Osteocyte (in vitro differentiated cells): ENCODE data around the gene GRID1. TPM values are rescaled to one million over a fixed set of nuclear protein-coding genes. Genes with fewer than 3 reads are reported as not detected.

ENCODE experiments used
- DNase-seq: peaks from one replicate; pipeline ENCODE4 v3.0.0; 2021; ENCODE audit warnings: mixed read lengths; ENCODE audit not compliant: unreplicated experiment; ENCODE audit errors: extremely low spot score
- H3K27ac Mint-ChIP-seq: one replicate; pipeline ENCODE4 v1.8.0; 2021; ENCODE audit warnings: mild to moderate bottlenecking, mixed read lengths; ENCODE audit not compliant: unreplicated experiment
- H3K27me3 Mint-ChIP-seq: one replicate; pipeline ENCODE4 v1.8.0; 2021; ENCODE audit warnings: mixed read lengths; ENCODE audit not compliant: unreplicated experiment
- H3K36me3 Mint-ChIP-seq: one replicate; pipeline ENCODE4 v1.8.0; 2021; ENCODE audit warnings: mixed read lengths; ENCODE audit not compliant: unreplicated experiment
- H3K4me1 Mint-ChIP-seq: one replicate; pipeline ENCODE4 v1.8.0; 2021; ENCODE audit warnings: mixed read lengths; ENCODE audit not compliant: unreplicated experiment
- H3K4me3 Mint-ChIP-seq: one replicate; pipeline ENCODE4 v1.8.0; 2021; ENCODE audit warnings: mild to moderate bottlenecking, moderate library complexity, mixed read lengths; ENCODE audit not compliant: unreplicated experiment
- H3K9me3 Mint-ChIP-seq: one replicate; pipeline ENCODE4 v1.8.0; 2021; ENCODE audit warnings: mixed read lengths; ENCODE audit not compliant: unreplicated experiment
- CTCF ChIP-seq: fragments of 200-600 bp; sonication (generic); IDR thresholded peaks from 2 replicates; pipeline ENCODE4 v1.5.0; 2021; ENCODE audit warnings: antibody characterized with exemption, mild to moderate bottlenecking, moderate library complexity
- total RNA-seq: library from RNA; stranded (reverse); gene quantifications from 2 replicates; pipeline ENCODE4 v1.2.1, GENCODE V29; 2021

GRID1 gene
- total RNA-seq, 1 donor from 2014 or later, result 0.11 TPM

- no peaks in the 10 kb centered on the region for H3K36me3 Mint-ChIP-seq
- H3K27ac Mint-ChIP-seq, result no peak overlapping the region
- no peak overlapping the region for H3K4me3 Mint-ChIP-seq
- H3K27me3 Mint-ChIP-seq, result no peaks in the 10 kb centered on the region
- TF ChIP-seq CTCF, result no peak
- no peak for DNase-seq
- H3K4me1 Mint-ChIP-seq, result no peaks in the 10 kb centered on the region
- no peaks in the 10 kb centered on the region for H3K9me3 Mint-ChIP-seq
Measured at GRCh38 chr10:85788570-85788969, 578.0 kb downstream of the GRID1 start.

- no peak for DNase-seq
- no peak overlapping the region for H3K27ac Mint-ChIP-seq
- no peaks in the 10 kb centered on the region for H3K9me3 Mint-ChIP-seq
- H3K4me1 Mint-ChIP-seq, result no peaks in the 10 kb centered on the region
- no peaks in the 10 kb centered on the region for H3K27me3 Mint-ChIP-seq
- H3K36me3 Mint-ChIP-seq, result no peaks in the 10 kb centered on the region
- no peak overlapping the region for H3K4me3 Mint-ChIP-seq
- no peak for TF ChIP-seq CTCF
Measured at GRCh38 chr10:85787881-85788280, 578.7 kb downstream of the GRID1 start.

GRCh38 chr10:85787393-85787792 lies 579.2 kb downstream of the GRID1 start:
- DNase-seq, result no peak
- Mint-ChIP-seq H3K27me3 (no peaks in the 10 kb centered on the region), H3K4me3 (no peak overlapping the region), H3K4me1 (no peaks in the 10 kb centered on the region), H3K9me3 (no peaks in the 10 kb centered on the region), H3K36me3 (no peaks in the 10 kb centered on the region), H3K27ac (no peak overlapping the region)
- TF ChIP-seq CTCF, result no peak

GRCh38 chr10:85786401-85786899 lies 580.1 kb downstream of the GRID1 start:
- DNase-seq, result no peak
- H3K4me3 Mint-ChIP-seq, result no peak overlapping the region
- H3K4me1 Mint-ChIP-seq, result no peaks in the 10 kb centered on the region
- TF ChIP-seq CTCF, result no peak
- H3K27me3 Mint-ChIP-seq, result no peaks in the 10 kb centered on the region
- no peaks in the 10 kb centered on the region for H3K9me3 Mint-ChIP-seq
- no peaks in the 10 kb centered on the region for H3K36me3 Mint-ChIP-seq
- no peak overlapping the region for H3K27ac Mint-ChIP-seq

- no peaks in the 10 kb centered on the region for H3K9me3 Mint-ChIP-seq
- H3K27me3 Mint-ChIP-seq, result no peaks in the 10 kb centered on the region
- no peaks in the 10 kb centered on the region for H3K36me3 Mint-ChIP-seq
- TF ChIP-seq CTCF, result no peak
- no peak overlapping the region for H3K4me3 Mint-ChIP-seq
- no peak for DNase-seq
- H3K27ac Mint-ChIP-seq, result no peak overlapping the region
- H3K4me1 Mint-ChIP-seq, result no peaks in the 10 kb centered on the region
Measured at GRCh38 chr10:85784792-85785191, 581.8 kb downstream of the GRID1 start.
